Glomerular endothelial cell (primary cell): ENCODE data around the gene VPS18. TPM values are rescaled to one million over a fixed set of nuclear protein-coding genes. Genes with fewer than 3 reads are reported as not detected.

Experiments
- DNase-seq: peaks from one replicate; pipeline ENCODE4 v3.0.0-alpha.2; 2011; ENCODE audit warnings: low read depth, low spot score; ENCODE audit errors: extremely low read depth
- total RNA-seq: library from RNA; depleted of rRNA; stranded (reverse); fragments of >200 nt; gene quantifications from 2 replicates; pipeline ENCODE4 v1.2.3, GENCODE V29; 2015

Gene VPS18
- total RNA-seq, 1 donor from 2014 or later = 60.4 TPM

DNA sequence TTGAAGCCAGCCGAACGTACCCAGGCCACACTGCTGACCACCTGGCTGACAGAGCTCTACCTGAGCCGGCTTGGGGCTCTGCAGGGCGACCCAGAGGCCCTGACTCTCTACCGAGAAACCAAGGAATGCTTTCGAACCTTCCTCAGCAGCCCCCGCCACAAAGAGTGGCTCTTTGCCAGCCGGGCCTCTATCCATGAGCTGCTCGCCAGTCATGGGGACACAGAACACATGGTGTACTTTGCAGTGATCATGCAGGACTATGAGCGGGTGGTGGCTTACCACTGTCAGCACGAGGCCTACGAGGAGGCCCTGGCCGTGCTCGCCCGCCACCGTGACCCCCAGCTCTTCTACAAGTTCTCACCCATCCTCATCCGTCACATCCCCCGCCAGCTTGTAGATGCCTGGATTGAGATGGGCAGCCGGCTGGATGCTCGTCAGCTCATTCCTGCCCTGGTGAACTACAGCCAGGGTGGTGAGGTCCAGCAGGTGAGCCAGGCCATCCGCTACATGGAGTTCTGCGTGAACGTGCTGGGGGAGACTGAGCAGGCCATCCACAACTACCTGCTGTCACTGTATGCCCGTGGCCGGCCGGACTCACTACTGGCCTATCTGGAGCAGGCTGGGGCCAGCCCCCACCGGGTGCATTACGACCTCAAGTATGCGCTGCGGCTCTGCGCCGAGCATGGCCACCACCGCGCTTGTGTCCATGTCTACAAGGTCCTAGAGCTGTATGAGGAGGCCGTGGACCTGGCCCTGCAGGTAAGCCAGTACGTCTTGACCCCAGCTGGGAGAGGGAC lies 6.2 kb downstream of the VPS18 start:
- DNase-seq = no peak

DNA sequence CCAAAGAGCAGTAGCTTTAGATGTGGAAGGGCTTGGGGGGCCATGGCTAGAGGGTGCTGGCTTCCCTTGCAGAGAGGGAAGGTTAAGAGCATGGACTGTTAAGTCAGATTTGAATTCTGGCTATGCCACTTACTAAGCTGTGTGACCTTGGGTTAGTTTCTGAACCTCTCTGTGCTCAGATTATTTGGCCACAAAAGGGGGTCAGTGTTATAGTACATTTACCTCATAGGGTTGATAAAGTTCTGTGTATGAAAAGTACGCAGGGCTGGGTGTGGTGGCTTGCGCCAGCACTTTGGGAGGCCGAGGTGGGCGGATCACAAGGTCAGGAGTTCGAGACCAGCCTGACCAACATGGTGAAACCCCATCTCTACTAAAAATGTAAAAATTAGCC lies 6.8 kb downstream of the VPS18 start:
- no peak for DNase-seq

DNA sequence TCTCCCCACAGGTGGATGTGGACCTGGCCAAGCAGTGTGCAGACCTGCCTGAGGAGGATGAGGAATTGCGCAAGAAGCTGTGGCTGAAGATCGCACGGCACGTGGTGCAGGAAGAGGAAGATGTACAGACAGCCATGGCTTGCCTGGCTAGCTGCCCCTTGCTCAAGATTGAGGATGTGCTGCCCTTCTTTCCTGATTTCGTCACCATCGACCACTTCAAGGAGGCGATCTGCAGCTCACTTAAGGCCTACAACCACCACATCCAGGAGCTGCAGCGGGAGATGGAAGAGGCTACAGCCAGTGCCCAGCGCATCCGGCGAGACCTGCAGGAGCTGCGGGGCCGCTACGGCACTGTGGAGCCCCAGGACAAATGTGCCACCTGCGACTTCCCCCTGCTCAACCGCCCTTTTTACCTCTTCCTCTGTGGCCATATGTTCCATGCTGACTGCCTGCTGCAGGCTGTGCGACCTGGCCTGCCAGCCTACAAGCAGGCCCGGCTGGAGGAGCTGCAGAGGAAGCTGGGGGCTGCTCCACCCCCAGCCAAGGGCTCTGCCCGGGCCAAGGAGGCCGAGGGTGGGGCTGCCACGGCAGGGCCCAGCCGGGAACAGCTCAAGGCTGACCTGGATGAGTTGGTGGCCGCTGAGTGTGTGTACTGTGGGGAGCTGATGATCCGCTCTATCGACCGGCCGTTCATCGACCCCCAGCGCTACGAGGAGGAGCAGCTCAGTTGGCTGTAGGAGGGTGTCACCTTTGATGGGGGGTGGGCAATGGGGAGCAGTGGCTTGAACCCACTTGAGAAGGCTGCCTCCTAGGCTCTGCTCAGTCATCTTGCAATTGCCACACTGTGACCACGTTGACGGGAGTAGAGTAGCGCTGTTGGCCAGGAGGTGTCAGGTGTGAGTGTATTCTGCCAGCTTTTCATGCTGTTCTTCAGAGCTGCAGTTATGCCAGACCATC lies 8.6 kb downstream of the VPS18 start:
- DNase-seq = no peak

DNA sequence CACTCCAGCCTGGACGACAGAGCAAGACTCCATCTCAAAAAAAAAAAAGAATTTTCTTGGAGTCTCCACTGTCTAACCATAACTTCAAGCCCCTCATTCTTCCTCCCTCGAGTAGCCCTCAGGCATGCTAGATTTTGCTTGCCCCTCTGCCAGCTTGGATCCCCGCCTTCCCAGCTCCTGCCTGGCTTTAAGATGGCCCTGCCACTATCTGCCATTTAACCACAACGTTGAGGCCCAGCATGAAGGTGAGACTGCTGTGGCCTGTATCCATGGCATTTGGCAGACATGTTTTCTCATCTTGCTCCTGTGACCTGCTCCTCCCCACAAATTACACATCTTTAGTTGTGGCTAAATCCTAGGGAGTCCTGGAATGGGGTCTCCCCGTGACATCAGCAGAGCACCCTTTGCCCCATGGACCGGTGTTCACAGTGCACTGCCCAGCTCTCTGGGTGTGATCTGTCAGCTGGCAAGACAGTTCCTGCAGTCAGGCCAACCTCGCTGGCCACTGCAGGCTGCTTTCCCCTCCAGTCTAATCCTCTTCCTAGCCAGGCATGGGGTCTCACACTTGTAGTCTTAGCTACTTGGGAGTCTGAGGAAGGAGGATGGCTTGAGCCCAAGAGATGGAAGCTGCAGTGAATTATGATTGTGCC lies 10.4 kb downstream of the VPS18 start:
- no peak for DNase-seq

DNA sequence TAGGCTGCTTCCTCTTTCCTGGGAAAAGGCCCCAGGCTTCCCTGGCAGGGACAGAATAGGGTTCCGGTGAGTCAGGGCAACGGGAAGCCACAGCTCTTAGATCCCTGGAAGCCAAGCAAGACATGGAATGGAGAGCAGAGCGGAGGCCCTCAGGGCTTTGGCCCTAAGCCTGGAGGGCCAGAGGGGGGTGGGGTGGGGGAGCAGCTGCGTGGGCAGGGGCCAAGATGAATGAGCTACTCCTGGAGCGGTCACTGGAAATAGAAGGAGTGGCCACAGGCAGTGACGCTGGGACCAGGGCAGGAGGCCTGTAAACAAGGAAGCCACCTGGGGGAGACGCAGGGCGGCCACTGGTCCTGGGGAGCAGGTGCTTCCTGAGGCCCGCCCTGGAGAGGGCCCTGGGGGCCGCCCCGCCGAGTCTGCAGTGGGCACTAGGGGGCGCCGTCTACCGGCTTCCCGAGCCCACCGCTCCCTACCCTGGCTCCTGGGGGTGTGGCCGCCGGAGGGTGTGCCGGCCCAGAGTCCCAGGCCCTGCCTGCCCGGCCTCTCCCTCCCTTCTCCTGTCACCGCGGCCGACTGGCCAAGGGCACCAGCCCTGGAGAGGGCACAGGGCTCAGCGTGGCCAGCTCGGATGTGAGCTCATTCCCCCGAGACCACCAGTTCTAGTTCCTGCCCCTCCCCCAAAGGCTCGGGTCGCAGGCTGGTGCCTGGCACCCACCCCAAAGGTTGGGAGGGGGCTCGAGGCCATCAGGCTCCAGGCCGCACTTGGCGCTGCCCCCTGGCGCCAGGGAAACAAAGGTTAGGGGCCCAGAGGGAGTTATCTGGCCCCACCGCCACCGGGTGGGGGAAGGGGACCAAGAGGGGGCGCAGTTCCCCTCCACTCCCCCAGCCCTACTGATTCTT lies 12.1 kb downstream of the VPS18 start:
- DNase-seq = peak; percentile 93

DNA sequence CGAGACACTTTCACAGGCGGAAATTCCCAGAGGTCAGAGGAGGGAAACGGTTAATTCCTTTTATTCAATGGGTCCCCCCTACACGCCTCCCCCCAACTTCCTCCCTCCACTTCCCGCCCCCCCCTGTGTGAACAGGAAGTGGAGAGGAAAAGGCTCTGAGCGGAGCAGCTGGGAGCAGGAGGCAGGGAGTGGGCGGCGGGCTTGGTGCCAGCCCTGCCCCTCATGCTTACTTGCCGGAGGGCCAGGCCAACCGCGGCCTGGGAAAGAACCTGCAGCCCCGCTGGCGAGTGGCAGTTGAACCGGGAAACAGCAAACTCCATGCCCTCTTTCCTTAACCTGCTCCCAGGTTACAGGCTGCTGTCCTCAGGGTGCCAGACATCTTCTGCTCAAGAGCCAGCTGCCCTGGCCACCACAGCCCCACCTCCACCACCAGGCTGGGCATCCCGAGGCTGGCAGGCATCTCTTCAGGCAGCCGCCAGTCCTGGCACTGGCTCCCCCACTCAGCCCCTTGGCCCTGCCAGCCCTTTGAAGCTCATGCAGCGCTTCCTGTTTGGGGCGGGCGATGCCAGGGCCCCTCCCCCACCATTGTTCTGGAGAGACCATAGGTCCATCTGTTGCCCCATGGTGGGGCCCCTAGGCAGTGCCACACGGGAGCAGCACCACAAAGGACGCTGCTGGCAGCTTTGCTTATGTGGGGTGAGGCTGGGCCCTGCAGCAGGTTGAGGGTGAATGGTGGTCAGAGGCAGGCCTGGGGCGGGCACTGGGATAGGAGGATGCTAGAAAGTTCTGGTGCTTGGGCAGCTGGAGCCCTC lies 12.9 kb downstream of the VPS18 start:
- DNase-seq = no peak

DNA sequence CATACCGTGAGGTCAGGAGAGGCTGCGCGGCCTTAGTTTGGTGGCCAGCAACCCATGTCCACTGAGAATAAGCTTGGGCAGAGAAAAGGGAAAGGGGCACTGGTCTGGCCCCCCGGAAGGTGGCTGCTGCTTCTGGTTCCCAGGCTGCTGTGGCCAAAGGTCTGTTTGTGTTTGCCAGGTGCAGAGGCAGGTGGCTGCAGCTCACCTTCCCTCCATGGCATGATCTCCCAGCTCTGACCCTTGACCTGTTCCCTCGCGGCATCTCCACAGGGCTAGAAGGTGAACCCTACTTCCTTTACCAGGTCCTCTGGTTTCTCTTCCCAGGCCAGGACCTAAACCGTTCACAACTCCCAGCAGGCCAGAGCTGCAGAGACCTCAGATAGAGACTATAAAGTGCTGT lies 13.8 kb downstream of the VPS18 start:
- no peak for DNase-seq

DNA sequence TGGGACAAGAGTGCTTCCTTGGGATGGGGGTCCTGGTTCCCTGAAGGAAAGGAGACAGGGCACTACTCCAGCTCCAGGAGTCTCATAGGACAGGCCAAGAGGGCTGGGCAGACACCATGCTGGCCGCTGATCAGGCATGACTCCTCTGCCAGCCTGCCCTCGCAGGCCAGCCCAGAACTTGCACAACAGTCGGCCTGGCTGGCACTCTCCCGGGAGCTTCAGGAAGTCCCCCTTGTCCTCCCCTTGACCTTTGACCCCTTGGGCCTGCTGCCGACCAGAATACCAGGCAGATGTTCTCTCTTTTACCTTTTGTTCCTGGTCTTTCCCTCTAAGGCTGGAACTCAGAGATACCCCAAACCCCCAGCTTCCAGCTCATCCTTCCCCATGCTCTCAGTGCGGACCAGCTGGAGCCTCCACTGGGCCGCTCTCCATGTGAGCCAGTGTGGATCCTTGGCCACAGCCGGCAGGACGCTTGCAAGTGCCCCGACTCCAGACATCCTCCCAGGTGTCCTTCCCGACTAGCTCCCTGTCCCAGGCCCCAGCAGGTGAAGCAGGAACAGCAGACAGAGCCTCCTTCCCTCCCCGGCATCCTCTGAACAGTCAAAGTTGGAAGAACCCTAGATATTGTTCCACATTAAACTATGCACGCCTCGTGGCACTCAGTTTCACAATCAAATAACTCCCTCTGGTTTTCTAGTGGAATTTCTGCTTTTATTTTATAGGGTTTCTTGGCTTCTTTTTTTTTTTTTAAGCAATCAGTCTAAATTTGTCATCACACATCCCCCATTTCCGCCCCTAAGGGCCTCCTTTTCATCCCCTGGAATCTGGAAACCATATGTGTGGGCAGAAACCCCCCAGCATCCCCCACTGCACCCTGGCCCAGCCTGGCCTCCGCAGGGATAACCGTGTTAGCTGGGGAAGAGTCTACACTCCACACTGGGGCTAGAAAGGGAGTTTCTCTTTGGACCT lies 15.7 kb downstream of the VPS18 start:
- DNase-seq = no peak

DNA sequence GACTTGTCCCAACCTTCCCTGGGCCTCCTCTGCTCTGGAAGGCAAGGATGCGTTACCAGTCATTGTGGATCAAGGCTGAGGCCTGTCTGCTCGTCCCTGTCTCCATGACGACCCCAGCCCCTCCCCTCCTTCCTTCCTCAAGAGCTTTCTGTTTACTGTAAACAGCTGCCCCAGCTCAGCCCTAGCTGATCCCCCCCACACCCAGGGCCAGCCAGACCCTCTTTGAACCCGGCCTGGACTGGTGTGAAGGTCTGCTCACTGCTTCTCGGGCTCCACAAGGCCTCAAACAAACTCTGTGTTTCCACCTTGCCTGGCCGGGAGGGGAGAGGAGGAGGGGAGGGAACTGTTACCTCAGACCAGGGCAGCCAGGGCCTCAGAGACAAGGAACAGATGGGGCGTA lies 16.9 kb downstream of the VPS18 start:
- DNase-seq = no peak

DNA sequence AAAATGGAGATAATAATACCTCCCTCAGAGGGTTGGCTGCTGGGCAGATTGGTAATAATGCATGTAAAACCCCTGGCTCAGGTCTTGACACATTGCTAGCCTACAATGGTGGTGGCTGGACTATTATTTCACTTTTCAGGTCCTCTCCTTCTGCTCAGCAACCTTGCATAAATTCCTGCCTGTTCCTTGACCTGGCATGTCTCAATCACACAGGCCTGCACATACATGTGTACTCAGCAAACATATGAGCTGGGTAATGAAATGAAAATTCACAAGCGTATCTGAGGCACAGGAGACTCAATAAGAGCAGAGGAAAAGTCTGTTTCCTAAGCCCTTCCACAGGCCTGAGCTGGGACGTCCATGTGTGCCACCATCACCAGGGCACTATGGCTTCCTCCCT lies 17.4 kb downstream of the VPS18 start:
- DNase-seq = no peak

DNA sequence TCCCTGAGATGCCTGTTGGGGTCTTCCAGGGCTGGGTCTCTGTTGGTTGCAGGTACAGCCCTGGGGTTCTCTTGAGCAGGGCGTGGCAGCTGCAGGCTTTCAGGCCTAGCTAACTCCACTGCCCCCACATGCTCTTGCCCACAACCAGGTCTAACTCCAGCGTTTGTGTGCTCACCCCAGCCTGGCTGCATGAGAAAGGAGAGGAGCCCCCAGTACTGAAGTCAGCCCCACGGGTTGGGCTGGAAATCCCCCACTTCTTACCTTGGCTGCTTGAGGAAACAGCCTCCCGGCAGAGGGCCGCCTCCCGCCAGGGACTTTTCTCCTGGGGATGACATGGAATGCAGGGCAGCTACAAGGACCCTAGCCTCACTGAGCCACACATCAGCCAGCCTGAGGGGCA lies 18.2 kb downstream of the VPS18 start:
- DNase-seq = no peak

DNA sequence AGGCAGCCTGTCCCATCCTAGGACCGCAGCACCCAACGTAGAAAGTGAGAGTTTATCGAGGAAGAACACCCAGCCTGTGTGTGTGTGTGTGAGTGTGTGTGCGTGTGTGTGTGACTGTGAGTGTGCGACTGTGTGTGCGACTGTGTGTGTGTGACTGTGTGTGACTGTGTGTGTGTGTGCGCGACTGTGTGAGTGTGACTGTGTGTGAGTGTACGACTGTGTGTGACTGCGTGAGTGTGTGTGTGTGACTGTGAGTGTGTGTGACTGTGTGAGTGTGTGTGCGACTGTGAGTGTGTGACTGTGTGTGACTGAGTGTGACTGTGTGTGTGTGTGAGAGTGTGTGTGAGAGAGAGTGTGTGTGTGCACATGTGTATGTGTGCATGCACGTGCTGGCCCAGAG lies 19.8 kb downstream of the VPS18 start:
- DNase-seq = no peak

DNA sequence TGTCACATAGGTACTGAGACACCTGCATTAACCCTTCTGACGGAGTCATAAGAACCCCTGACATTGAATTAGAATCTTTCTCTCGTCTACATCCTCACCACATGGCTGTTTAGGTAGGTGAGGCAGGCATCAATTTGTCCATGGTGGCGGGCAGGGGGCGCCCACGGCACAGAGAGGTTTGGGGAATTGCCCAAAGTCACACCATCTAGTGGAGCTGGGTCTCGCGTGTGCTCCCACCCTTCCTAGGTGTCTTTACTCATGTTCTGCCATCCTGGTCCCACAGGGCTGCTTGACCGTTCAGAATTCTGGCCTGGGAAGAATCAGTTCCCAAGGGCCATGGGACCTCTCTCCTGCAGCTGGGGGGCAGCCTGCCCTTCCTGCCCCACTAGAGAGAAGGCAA lies 20.2 kb downstream of the VPS18 start:
- DNase-seq = no peak

DNA sequence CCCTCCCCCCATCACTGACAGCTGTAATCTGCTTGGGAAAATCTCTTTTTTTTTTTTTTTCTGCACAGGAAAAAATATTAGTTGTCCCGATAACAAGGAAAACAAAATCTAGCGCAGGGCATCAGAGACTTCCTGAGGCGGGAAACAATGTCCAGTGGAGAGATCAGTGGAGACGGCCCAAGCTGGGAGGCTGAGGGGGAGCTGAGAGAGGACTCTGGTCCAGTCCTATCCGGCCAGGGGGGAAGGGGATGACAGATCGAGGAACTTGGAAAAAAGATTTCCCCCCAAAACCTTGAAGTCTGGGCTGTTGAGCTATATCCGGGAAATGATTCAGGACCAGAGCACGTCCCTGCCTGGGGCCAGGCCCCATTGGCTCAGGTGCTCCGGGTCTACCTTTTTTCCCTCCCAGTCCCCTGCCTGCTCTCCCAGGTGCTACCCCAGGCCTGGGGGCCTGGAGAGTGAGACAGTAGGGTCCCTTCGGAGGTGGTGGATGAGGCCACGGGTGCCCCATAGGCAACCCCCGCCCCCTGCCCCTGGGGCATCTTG lies 20.9 kb downstream of the VPS18 start:
- no peak for DNase-seq

DNA sequence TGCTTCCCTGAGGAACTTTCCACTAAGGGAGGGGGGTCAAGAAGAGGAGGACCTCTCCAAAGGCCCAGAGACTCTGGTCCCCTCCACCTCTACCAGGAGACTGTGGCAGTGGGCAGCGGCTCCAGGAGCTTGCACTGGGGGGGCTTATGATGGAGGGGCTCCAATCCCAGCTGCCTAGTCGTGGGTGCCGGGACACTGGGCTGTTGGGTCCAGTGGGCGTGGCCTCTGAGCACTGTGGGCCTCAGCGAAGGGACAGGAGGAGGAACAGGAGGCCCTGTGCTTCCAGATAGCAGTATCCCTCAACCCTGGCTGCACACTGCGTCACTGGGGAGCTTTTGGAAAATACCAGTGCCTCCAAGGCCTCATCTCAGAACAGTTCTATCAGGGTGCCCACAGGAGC lies 21.4 kb downstream of the VPS18 start:
- DNase-seq = no peak

DNA sequence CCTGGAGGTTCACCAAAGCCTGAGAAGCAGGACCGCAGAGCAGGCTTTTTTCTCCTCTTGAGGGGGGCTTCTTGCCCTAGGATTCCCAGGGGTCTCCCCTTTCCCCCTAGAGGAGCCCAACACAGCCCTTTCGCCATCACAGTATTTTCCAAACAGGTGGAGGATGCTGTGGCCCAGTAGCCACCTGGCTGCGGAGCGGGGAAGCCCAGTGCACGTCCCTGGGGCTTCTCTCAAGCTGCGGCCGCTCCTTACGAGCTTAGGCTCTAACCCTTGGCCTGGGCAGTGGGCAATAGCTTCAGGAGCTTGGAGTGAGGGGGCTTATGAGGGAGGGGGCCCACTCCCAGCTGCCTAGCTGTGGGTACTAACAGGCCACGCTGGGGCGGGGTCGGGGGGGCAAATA lies 23.3 kb downstream of the VPS18 start:
- no peak for DNase-seq

DNA sequence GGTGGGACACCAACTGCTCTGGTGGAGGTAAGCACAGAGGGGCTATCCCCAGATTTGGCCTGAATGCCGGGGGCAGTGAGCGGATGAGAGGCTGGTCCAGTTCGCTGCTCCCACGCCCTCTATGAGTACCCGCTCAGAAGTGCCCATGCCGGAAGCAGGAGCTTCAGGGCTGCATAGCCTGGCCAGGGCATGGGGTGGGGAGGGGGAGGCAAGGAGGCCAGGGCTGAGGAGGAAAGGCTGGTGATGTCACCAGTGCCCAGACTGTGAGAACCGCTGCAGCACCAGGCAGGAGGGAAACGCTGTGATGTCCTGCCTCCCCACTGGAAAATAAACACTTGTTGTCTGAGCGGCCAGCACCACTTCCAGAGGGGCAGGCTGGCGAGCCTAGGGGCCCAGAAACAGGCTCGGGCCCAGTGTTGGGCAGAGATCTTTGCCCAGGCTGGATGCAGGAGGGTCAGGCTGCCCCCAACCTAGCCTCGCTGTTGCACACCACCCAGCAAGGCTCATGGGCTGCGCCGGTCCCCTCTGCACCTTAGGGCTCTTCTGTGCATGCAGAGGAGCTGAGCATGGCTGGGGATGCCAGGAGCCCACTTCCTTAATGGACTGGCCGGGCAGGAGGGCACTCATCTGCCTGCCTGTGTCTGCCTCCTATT lies 24.0 kb downstream of the VPS18 start:
- DNase-seq = no peak
